Activated T-cell treated with anti-CD3 and anti-CD28 coated beads, Interleukin-2, amount 50 U/mL, for 72 hours (primary cell): Measurements from ENCODE around the gene PRR5L. TPM values are rescaled to one million over a fixed set of nuclear protein-coding genes. Genes with fewer than 3 reads are reported as not detected.
A peak's percentile ranks its signal among the peaks of the same experiment; 100 is the strongest.

ENCODE experiments used
- ATAC-seq, 2 donors: fragments of 150-1000 bp; cut with Tn5 transposase; replicated peaks in 1 of 2; 2 replicates each; pipeline ENCODE4 v1.10.0; 2021; ENCODE audit warnings: moderate library complexity in 2 of 2, mild to moderate bottlenecking in 1 of 2
- DNase-seq, 2 donors: peaks; one replicate each; pipeline ENCODE4 v3.0.0; 2021 to 2022; ENCODE audit warnings: mixed read lengths in 1 of 2
- H3K27ac Mint-ChIP-seq: one replicate; pipeline ENCODE4 v1.8.0; 2022; ENCODE audit warnings: mild to moderate bottlenecking, moderate library complexity, mixed read lengths
- H3K27me3 Mint-ChIP-seq: one replicate; pipeline ENCODE4 v1.8.0; 2022; ENCODE audit warnings: low read depth, mixed read lengths
- H3K36me3 Mint-ChIP-seq, 2 donors: one replicate each; pipeline ENCODE4 v1.8.0; 2022; ENCODE audit warnings: mixed read lengths in 2 of 2, mild to moderate bottlenecking in 1 of 2; ENCODE audit not compliant: insufficient read depth in 2 of 2
- H3K4me1 Mint-ChIP-seq: one replicate; pipeline ENCODE4 v1.8.0; 2022; ENCODE audit warnings: low read depth, mixed read lengths
- H3K4me3 Mint-ChIP-seq, 2 donors: one replicate each; pipeline ENCODE4 v1.8.0; 2022; ENCODE audit warnings: mild to moderate bottlenecking in 2 of 2, mixed read lengths in 2 of 2, moderate library complexity in 2 of 2
- H3K9me3 Mint-ChIP-seq, 2 donors: one replicate each; pipeline ENCODE4 v1.8.0; 2022; ENCODE audit warnings: mixed read lengths in 2 of 2
- total RNA-seq, 2 donors: library from RNA; stranded (reverse); gene quantifications; one replicate each; pipeline ENCODE4 v1.2.3, GENCODE V29; 2022

PRR5L gene
- total RNA-seq, 2 donors from 2014 or later, result 14.2 to 14.6 TPM

DNA sequence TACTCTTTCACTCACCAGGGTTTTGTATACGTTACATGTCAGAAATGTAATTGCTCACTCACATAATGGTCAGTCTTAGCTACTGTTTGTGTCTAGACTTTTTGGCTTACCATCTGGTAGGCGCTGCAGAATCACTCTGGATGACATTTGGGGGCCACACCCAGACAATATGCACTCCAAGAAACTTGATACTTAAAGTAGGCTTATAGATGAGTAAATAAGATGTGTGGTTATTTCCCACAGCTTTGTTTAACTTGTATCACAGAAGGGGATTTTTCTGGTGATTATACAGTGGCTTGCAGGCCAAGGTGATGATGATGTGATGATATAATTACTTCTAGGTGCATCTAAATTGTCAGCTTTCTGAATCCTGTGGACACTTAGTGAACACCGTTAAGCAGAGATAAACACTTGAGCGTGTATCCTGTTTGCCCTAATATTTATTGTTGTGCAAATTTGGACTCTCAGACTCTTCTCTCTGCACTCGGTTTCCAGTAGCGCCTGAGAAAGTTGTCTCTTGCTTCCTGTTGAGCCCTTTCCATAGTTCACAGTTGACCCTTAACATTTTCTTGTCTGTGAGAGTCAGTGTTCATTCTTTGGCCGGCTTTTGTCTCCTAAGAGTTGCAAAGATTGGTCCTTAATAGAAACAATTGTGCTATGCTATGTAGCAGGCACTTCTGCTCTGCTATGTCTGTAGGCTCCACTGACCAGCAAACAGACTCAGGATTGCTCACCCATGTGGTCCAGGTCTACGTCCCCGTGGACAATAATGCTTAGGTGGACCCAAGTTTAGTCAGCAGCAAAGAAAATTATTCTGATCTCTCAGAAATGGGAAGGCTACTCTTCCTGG is 89.3 kb downstream of the PRR5L start:
- Mint-ChIP-seq H3K27me3 (peaks cover 8% of the 10 kb centered on the region), H3K9me3 (no peaks in the 10 kb centered on the region), H3K4me3 (peak overlapping the region in 1 of 2 donors; percentile 63), H3K4me1 (peaks cover 34% of the 10 kb centered on the region), H3K27ac (peak overlapping the region; percentile 93), H3K36me3 (peaks cover 2 to 5% of the 10 kb centered on the region in 2 donors)
- peak; percentile 83 to 84 for ATAC-seq
- peak in 1 of 2 donors; percentile 8 for DNase-seq

DNA sequence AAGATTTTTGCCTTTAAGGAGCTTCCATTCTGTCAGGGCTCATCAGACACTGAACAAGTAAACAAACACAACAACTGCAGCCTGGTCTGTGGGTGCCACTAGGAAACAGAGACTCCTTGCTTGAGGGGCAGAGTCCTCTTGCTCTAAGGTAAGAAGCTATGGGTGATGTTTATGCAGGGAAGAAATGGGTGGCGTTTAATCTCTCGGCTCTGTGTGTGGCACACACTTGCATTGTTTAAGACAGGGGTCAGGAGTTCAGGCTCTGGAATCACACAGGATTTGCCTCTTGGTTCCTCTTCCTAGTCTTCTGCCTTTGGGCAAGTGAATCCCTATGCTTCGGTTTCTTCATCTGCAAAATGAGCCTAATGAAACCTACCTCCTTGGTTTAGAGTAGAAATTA is 90.3 kb downstream of the PRR5L start:
- Mint-ChIP-seq H3K4me1 (peaks cover 38% of the 10 kb centered on the region), H3K36me3 (peaks cover 0 to 2% of the 10 kb centered on the region in 2 donors), H3K27ac (peak overlapping the region; percentile 28), H3K9me3 (no peaks in the 10 kb centered on the region), H3K27me3 (peaks cover 8% of the 10 kb centered on the region), H3K4me3 (no peak overlapping the region)
- ATAC-seq (no peak), DNase-seq (no peak)

DNA sequence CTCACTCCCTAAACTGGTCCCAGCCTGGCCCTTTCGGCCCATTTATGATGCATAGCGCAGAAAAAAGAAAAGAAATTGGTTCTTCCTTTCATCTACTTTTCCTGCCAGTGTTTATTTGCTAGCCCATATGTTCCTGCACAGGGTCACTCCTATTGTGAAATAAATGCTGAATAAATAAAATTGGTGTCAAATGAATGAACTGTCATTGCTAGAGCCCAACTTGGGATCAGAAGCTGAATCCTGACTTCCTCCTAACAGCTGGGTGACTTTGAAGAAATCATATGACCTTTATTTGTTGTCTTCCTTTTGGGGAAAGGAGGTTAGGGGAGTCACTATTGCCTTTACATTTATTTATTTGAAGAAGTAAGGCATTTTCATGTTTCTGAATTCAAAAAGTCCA is 92.0 kb downstream of the PRR5L start:
- no peak for ATAC-seq
- Mint-ChIP-seq H3K36me3 (peaks cover 0 to 2% of the 10 kb centered on the region in 2 donors), H3K4me3 (no peak overlapping the region), H3K27ac (no peak overlapping the region), H3K27me3 (peaks cover 16% of the 10 kb centered on the region), H3K9me3 (no peaks in the 10 kb centered on the region), H3K4me1 (peaks cover 54% of the 10 kb centered on the region)
- DNase-seq, result no peak

DNA sequence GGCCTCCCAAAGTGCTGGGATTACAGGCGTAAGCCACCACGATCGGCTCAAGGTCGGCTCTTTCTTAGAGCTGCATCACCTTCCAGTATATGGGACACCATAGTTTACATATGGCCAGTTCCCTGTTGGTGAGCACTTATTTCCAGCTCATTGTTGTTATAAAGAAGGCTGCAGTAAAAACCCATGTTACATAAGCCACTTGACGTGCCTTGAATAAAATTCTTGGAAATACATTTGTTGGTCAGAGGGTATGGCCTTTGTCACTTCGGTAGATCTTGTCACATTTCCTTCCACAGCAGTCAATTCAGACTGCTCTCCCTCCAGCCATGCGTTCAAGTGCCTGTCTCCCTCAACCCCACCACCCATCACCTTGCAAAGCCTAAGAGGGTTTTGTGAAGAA is 92.9 kb downstream of the PRR5L start:
- no peak for DNase-seq
- ATAC-seq, result no peak
- H3K36me3 Mint-ChIP-seq, result peaks cover 0 to 2% of the 10 kb centered on the region in 2 donors
- H3K9me3 Mint-ChIP-seq, result no peaks in the 10 kb centered on the region
- no peak overlapping the region for H3K27ac Mint-ChIP-seq
- H3K4me1 Mint-ChIP-seq, result peaks cover 63% of the 10 kb centered on the region
- H3K27me3 Mint-ChIP-seq, result peaks cover 16% of the 10 kb centered on the region
- no peak overlapping the region for H3K4me3 Mint-ChIP-seq

DNA sequence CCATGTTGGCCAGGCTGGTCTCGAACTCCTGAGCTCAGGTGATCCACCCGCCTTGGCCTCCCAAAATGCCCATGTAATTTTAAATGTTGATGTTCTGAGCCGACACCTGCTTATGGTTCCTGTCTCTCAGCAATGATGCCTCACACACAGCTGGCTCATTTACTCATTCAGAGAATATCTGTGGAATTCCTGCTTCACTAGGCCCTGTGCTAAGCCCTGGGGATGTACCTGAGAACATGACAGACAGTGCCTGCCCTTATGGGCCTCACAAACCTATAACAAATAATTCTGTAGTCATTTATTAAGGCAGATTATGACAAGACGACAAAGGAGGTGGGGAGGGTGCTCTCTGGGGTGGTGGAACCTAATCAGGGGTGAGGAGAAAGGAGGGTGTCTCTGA is 93.7 kb downstream of the PRR5L start:
- no peaks in the 10 kb centered on the region for H3K9me3 Mint-ChIP-seq
- peak overlapping the region; percentile 25 to 66 for H3K4me3 Mint-ChIP-seq
- ATAC-seq (peak; percentile 37 to 52), DNase-seq (no peak)
- peaks cover 0 to 2% of the 10 kb centered on the region in 2 donors for H3K36me3 Mint-ChIP-seq
- H3K27me3 Mint-ChIP-seq, result peaks cover 16% of the 10 kb centered on the region
- peaks cover 67% of the 10 kb centered on the region for H3K4me1 Mint-ChIP-seq
- peak overlapping the region; percentile 83 for H3K27ac Mint-ChIP-seq

DNA sequence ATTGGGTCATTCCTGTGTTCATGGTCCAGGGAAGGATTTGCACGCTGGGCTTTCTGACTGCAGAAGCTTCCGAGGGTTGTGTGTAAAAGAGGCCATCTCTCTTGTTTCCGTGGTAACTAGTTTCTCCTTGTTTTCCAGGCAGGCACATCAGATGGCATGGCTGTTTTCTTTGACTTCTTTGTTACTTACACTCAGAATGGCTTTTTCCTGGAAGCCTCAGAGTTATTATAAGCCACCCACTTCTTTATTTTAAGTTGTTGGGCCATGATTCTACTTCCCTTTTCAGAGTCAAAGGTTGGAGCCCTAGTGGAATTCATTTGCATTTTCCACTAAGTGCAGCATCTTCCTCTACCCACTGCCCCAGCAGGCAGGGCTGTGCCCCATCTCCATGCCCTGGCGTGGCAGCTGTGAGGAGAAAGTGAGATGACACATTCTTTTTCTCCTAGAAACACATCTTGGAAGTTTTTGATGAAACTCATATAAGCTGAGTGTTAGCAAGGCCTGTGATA is 94.9 kb downstream of the PRR5L start:
- no peaks in the 10 kb centered on the region for H3K9me3 Mint-ChIP-seq
- peak; percentile 44 to 57 for ATAC-seq
- H3K4me1 Mint-ChIP-seq, result peaks cover 65% of the 10 kb centered on the region
- H3K4me3 Mint-ChIP-seq, result peak overlapping the region; percentile 50 to 62
- H3K27me3 Mint-ChIP-seq, result peaks cover 16% of the 10 kb centered on the region
- H3K36me3 Mint-ChIP-seq, result peaks cover 0 to 2% of the 10 kb centered on the region in 2 donors
- DNase-seq, result no peak
- peak overlapping the region; percentile 74 for H3K27ac Mint-ChIP-seq

DNA sequence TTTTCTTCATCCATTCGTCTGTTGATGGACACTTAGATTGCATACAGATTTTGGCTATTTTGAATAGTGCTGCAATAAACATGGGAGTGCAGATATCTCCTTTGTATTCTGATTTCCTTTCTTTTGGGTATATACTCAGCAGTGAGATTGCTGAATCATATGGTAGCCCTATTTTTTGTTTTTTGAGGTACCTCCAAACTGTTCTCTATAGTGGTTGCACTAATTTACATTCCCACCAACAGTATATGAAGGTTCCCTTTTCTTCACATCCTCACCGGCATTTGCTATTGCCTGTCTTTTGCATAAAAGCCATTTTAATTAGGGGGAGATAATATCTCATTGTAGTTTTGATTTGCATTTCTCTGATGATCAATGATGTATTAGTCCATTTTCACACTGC is 96.1 kb downstream of the PRR5L start:
- peaks cover 0 to 2% of the 10 kb centered on the region in 2 donors for H3K36me3 Mint-ChIP-seq
- no peaks in the 10 kb centered on the region for H3K9me3 Mint-ChIP-seq
- ATAC-seq (no peak), DNase-seq (no peak)
- peaks cover 60% of the 10 kb centered on the region for H3K4me1 Mint-ChIP-seq
- H3K4me3 Mint-ChIP-seq, result peak overlapping the region in 1 of 2 donors; percentile 55
- peak overlapping the region; percentile 74 for H3K27ac Mint-ChIP-seq
- H3K27me3 Mint-ChIP-seq, result peaks cover 8% of the 10 kb centered on the region

DNA sequence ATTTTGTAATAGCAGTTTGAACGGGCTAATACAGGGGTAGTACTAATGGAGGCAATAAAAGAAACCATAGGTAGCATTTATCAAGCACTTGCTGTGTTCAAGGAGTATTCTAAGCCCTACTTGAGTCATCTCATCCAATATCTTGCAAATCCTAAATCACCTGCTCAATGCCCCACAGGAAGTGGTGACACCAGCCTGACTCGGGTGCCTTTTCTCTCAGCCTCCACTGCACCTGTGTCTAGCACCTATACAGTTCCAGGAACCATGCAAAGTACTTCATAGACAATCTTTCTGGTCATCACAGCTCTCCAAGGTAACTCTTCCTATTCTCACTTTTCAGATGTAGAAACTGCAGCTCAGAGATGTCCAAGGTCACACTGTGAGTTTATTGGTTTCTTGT is 98.0 kb downstream of the PRR5L start:
- peaks cover 57% of the 10 kb centered on the region for H3K4me1 Mint-ChIP-seq
- peak overlapping the region; percentile 92 for H3K27ac Mint-ChIP-seq
- DNase-seq (peak in 1 of 2 donors; percentile 19), ATAC-seq (peak; percentile 34 to 43)
- no peaks in the 10 kb centered on the region for H3K9me3 Mint-ChIP-seq
- peak overlapping the region in 1 of 2 donors; percentile 65 for H3K4me3 Mint-ChIP-seq
- peaks cover 2 to 4% of the 10 kb centered on the region in 2 donors for H3K36me3 Mint-ChIP-seq
- H3K27me3 Mint-ChIP-seq, result peaks cover 8% of the 10 kb centered on the region

DNA sequence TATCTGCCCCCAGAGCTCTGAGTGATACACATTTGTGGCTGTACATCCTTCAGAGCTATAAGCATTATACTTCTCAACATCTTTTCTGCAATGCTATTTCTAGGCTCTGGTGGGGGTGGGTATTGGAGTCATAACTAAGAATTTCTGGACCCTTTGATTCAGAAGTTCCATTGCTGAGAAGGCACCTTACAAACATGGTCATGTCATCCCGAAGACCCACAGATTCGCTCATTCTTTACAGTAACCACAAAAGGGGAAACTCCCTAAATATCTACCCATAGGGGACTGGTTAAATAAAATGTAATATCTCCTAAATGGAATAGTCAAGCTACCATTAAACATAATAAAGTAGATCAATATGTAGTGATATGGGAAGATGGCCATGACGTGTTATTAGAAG is 98.8 kb downstream of the PRR5L start:
- peak overlapping the region; percentile 92 for H3K27ac Mint-ChIP-seq

DNA sequence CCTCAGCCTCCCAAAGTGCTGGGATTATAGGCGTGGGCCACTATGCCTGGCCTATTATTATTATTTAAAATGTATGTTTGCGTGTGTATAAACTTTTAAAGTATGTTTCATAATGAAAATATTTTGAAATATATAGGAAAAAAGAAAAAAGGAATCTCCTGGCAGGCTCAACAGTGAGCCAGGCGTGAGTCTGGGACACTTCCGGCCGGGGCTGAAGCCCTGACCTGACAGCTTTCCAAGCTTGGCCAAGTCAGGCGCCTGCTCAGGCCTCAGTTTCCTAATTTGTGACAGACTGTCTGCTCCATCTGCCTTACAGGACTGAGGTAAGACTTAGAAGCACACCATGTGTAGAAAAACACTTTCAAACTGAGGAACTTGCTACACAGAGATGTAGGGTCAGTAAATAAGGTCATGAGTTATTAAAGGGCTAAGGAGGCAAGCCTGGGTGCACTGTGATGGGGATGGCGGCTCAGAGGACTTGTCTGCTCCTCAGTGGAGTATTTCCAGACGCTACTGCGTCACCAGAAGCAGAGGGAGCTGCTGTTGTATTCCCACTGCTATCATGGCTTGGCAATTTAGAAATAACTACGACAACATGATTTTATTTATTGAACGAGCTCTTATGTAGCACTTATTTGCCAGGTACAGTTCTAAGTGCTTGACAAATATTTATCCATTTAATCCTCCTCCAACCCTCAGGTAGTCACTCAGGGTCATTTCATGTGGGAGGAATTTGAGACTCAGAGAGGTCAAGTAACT is 100.1 kb downstream of the PRR5L start:
- Mint-ChIP-seq H3K27me3 (peaks cover 8% of the 10 kb centered on the region), H3K4me1 (peaks cover 58% of the 10 kb centered on the region), H3K27ac (no peak overlapping the region), H3K4me3 (no peak overlapping the region), H3K9me3 (no peaks in the 10 kb centered on the region), H3K36me3 (peaks cover 2% of the 10 kb centered on the region in 2 donors)
- ATAC-seq (no peak), DNase-seq (no peak)

More for the DNA sequence above, 98.8 kb downstream of the PRR5L start:
- ATAC-seq (peak; percentile 63 to 65), DNase-seq (no peak)
- peak overlapping the region in 1 of 2 donors; percentile 65 for H3K4me3 Mint-ChIP-seq
- H3K4me1 Mint-ChIP-seq, result peaks cover 57% of the 10 kb centered on the region
- no peaks in the 10 kb centered on the region for H3K9me3 Mint-ChIP-seq
- peaks cover 2% of the 10 kb centered on the region in 2 donors for H3K36me3 Mint-ChIP-seq
- peaks cover 8% of the 10 kb centered on the region for H3K27me3 Mint-ChIP-seq

DNA sequence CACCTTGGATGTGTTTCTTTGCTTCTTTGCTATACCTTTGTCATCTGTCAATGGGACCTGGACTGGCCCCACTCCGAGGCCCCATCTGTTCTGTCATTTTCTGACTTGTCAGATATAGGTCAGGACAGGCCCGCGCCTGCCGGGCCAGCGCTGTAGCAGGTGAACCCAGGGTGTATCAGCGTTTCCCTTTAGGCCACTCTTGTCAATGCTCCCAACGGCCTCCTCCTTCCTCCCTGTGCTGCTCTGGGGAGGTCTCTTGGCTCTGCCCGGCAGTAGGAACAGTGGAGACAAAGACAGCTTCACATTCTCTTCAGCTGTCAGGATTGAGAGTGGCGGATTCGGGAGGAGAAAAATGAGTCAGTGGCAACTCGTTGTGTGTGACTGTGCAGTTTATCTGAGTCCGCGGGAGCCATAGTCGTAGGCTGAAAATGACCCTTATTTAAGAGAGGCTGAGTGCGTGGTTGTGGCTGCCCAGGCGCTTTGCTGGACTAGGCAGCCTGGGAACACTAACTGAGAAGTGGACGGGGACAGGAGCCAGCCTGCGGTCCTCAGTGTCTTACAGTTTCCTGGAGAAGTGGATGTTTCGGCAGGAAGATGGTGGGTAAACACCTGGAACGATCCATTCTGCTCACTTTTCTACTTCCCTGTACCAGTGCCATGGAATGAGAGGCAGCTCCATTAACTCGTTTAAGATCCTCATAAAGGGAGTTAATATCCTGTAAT is 102.3 kb downstream of the PRR5L start:
- no peak for DNase-seq
- no peak for ATAC-seq
- peaks cover 45% of the 10 kb centered on the region for H3K4me1 Mint-ChIP-seq
- no peaks in the 10 kb centered on the region for H3K27me3 Mint-ChIP-seq
- no peaks in the 10 kb centered on the region for H3K9me3 Mint-ChIP-seq
- no peak overlapping the region for H3K4me3 Mint-ChIP-seq
- H3K36me3 Mint-ChIP-seq, result peaks cover 2% of the 10 kb centered on the region in 2 donors
- peak overlapping the region; percentile 38 for H3K27ac Mint-ChIP-seq

DNA sequence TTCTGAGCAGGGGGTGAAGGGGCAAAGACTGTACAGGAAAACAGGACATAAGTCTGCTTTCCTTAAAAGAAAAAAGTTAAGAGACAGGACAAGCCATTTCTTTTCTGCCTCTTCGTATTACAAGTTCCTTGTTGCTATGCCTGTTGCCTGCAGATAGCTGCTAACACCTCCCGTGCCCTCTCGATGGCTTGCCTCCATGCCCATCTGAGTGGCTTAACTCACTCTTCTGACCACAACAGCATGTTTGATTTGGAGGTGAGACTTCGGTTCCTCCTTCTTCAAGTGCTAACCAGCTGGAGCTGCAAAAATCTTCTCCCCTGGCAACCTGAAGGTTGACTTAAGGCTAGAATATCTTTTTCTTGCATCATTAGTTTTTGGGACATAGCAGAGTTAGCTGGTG is 103.1 kb downstream of the PRR5L start:
- no peak for ATAC-seq
- no peak for DNase-seq
- Mint-ChIP-seq H3K27ac (peak overlapping the region; percentile 58), H3K9me3 (no peaks in the 10 kb centered on the region), H3K36me3 (peaks cover 2% of the 10 kb centered on the region in 2 donors), H3K27me3 (no peaks in the 10 kb centered on the region), H3K4me3 (no peak overlapping the region), H3K4me1 (peaks cover 37% of the 10 kb centered on the region)
